Stimulated activated memory B cell treated with anti-CD40 and anti-IgM and Interleukin-4, amounts not matched to agents 10 μg/mL and 1 μg/mL and 100 μg/mL, for 72 hours (primary cell): ENCODE results near the gene INSIG1.

Experiments used
- ATAC-seq: fragments of 150-1000 bp; cut with Tn5 transposase; 2 replicates; pipeline ENCODE4 v1.10.0; 2021
- H3K27ac Mint-ChIP-seq: one replicate; pipeline ENCODE4 v1.8.0; 2022; ENCODE audit warnings: mild to moderate bottlenecking, mixed read lengths
- H3K27me3 Mint-ChIP-seq: one replicate; pipeline ENCODE4 v1.8.0; 2022; ENCODE audit warnings: mixed read lengths
- H3K36me3 Mint-ChIP-seq: one replicate; pipeline ENCODE4 v1.8.0; 2022; ENCODE audit warnings: mixed read lengths
- H3K4me1 Mint-ChIP-seq: one replicate; pipeline ENCODE4 v1.8.0; 2022; ENCODE audit warnings: mixed read lengths
- H3K4me3 Mint-ChIP-seq: one replicate; pipeline ENCODE4 v1.8.0; 2022; ENCODE audit warnings: mild to moderate bottlenecking, moderate library complexity, mixed read lengths
- H3K9me3 Mint-ChIP-seq: one replicate; pipeline ENCODE4 v1.8.0; 2022; ENCODE audit warnings: mixed read lengths

INSIG1 gene

DNA sequence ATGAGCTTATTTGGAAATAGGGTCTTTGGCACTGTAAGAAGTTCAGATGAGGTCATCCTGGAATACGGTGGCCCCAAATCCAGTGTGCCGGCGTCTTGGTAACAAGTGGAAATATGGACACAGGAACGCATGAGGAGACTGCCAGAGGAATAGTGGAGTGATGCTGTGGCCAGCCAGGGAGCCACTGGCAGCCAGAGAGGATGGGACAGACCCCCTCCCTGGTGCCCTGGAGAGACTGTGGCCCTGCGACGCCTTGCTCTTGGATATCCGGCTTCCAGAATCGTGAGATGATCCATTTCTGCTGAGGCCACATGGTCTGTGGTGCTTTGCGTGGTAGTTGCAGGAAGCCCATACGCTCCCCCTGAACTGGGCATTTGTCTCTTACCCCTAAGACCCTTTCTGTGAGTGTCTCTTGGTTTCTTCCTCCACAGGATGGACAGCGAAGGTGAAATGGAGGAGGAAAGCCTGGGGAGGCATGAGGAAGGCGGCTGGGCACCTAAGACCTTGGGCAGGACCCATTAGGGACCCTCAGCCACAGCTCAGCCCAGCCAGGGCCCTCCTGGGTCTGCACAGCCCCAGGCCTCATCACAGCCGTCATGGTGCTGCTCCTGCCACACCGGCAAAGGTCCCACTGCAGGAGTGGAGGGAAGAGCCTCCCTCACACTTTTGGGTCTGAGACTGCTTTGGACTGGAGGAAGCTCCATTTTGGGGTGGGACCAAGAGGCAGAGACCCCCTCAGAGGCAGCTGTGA, 53.6 kb downstream of the INSIG1 start:
- H3K36me3 Mint-ChIP-seq = no peaks in the 10 kb centered on the region
- H3K4me1 Mint-ChIP-seq = no peaks in the 10 kb centered on the region
- peaks cover 3% of the 10 kb centered on the region for H3K9me3 Mint-ChIP-seq
- H3K27me3 Mint-ChIP-seq = peaks cover 47% of the 10 kb centered on the region
- no peak for ATAC-seq
- H3K4me3 Mint-ChIP-seq = no peak overlapping the region
- no peak overlapping the region for H3K27ac Mint-ChIP-seq

DNA sequence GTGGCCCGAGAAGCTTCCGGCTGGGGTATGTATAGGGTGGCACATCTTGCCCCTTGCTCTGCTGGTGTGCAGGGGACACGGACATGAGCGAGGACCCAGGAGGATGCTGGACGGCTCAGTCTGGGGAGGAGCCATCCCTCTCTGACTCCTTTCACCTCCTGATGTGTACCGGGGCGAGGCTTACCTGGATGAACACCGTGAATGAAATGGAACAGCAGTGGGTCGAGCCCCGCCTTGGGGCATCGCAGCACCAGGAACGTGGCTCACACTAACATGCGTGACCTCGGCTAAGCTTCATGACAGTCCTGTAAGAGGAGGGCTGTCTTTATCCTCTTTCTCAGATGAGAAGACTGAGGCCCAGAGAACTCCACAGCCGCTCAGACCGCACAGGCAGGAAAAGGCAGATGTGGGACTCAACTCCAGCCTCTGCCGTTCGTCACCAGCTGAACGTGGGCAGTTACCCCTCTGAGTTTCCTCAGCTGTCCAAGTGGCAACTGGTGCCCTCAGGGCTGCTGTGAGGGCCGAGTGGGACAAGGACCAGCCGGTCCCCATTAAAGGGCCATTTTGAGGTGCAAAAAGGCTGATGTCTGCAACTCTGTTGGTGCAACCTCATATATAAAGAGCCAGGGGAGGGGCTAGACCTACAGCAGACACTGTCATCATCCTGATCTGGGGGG, 54.5 kb downstream of the INSIG1 start:
- peaks cover 53% of the 10 kb centered on the region for H3K27me3 Mint-ChIP-seq
- no peak overlapping the region for H3K4me3 Mint-ChIP-seq
- H3K4me1 Mint-ChIP-seq = peaks cover 6% of the 10 kb centered on the region
- no peaks in the 10 kb centered on the region for H3K36me3 Mint-ChIP-seq
- H3K9me3 Mint-ChIP-seq = peaks cover 3% of the 10 kb centered on the region
- ATAC-seq = no peak
- H3K27ac Mint-ChIP-seq = no peak overlapping the region

DNA sequence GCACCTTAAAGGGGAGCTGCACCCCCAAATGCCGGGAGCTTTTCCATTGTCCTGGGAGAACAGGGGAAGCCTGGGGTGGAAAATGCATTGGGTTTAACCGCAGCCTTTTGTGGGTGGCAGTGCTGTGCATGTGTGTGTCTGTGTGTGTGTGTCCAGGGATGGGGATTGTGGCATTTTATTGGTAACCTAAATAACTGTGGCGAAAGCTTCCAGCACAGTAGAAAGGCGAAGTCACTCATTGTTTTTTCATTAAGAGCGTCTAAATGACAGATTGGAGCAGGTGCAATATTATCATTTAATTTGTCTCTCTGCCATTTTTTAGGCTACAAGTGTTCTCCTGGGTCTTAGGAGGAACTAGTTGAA, 55.1 kb downstream of the INSIG1 start:
- no peak for ATAC-seq
- Mint-ChIP-seq H3K27me3 (peaks cover 58% of the 10 kb centered on the region), H3K9me3 (peaks cover 3% of the 10 kb centered on the region), H3K36me3 (no peaks in the 10 kb centered on the region), H3K4me3 (no peak overlapping the region), H3K4me1 (peaks cover 8% of the 10 kb centered on the region), H3K27ac (no peak overlapping the region)

DNA sequence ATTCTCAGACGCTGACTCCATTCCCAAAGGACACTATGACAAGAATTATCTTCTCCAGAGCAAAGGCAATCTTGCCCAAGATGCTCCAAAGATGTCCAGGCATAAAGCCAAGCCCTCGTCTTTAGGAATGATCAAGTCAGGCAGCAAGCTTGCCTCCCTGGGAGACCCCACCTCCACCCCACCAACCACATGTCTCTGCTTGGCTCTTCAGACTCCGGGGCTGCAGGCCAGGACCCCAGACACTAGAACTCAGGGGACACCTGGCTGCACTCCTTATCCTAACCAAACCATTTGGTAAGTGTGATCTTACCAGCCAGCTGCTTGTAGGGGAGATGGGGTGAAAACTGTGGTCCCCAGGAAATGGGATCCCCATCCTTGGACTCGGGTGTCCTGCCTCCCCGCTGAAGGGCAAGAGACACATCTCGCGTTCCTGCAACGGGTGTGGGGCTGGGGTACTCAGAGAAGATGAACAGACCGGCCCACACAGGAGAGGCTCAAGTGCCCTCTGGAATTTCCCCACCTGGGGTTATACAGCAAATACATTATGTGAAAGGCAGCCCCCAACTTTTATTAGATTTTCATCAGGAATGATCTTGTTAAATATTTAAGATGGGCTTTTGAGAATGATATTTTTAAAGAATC, 55.7 kb downstream of the INSIG1 start:
- no peak for ATAC-seq
- Mint-ChIP-seq H3K27me3 (peaks cover 65% of the 10 kb centered on the region), H3K4me3 (no peak overlapping the region), H3K4me1 (peaks cover 8% of the 10 kb centered on the region), H3K9me3 (peaks cover 3% of the 10 kb centered on the region), H3K27ac (no peak overlapping the region), H3K36me3 (no peaks in the 10 kb centered on the region)

DNA sequence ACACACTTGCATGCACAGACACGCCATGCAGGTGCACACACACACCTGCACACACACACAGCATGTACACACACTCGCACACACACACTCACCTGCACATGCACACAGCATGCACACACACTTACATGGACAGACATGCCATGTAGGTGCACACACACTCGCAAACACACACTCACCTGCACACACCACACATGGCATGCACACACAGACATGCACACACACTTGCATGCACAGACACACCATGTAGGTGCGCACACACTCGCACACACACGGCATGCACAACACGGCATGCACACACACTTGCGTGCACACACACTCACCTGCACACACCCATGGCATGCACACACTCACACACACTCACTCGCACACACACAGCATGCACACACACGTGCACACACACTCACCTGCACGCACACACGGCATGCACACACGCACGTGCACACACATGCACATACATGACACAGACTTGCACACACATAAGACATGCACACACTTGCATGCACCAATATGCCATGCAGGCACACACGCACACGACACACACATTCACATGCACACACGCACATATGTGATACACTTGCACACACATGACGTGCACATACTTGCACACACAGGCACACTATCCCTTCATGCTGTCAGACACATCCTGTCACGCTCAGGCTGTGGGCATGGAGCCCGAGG, 56.8 kb downstream of the INSIG1 start:
- peaks cover 14% of the 10 kb centered on the region for H3K4me1 Mint-ChIP-seq
- H3K36me3 Mint-ChIP-seq = no peaks in the 10 kb centered on the region
- H3K27ac Mint-ChIP-seq = no peak overlapping the region

DNA sequence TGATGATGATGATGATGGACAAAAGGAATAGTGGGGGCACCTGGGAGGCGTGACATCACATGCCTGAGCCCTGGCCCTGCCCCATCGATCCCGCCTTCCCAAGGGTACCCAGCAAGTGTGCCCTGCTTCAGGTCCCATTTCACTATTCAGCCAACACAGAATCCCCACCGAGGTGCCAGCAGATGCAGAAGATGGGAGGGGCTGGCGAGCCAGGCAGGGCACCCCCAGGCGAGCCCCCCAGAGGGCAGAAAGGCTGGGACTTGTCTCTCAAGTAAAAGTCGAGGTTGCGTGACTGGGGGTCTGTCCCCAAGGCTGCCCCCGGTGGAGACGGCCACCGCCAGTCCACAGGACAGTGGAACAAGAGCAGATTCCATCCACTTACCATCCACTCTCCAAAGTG, 57.5 kb downstream of the INSIG1 start:
- H3K27me3 Mint-ChIP-seq = peaks cover 83% of the 10 kb centered on the region

More for the DNA sequence above, 56.8 kb downstream of the INSIG1 start:
- ATAC-seq = no peak
- peaks cover 76% of the 10 kb centered on the region for H3K27me3 Mint-ChIP-seq
- H3K9me3 Mint-ChIP-seq = peaks cover 3% of the 10 kb centered on the region
- H3K4me3 Mint-ChIP-seq = no peak overlapping the region

DNA sequence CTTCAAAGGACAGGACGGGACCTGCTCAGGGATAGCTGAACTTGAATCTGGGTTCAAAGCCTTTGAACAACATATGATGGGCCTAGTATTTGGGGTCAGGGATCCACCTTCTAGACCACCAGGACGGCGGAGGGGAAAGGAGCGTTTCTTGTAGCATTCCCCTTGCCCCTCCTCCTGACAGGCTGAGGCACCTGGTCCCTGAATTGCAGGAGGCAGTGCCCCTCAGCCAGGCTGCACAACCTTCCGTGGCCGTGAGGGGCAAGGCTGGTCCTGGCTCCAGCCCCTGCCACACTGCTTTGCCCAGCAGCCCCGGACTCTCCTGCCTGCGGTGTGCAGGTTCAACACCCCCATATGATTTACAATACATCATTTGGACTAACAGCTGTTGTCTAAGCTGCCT, 58.1 kb downstream of the INSIG1 start:
- Mint-ChIP-seq H3K36me3 (no peaks in the 10 kb centered on the region), H3K9me3 (peaks cover 3% of the 10 kb centered on the region), H3K4me3 (no peak overlapping the region), H3K4me1 (peaks cover 26% of the 10 kb centered on the region), H3K27me3 (peaks cover 83% of the 10 kb centered on the region), H3K27ac (no peak overlapping the region)
- no peak for ATAC-seq

More for the DNA sequence above, 57.5 kb downstream of the INSIG1 start:
- H3K36me3 Mint-ChIP-seq = no peaks in the 10 kb centered on the region
- H3K9me3 Mint-ChIP-seq = peaks cover 3% of the 10 kb centered on the region
- peaks cover 20% of the 10 kb centered on the region for H3K4me1 Mint-ChIP-seq
- no peak overlapping the region for H3K27ac Mint-ChIP-seq
- H3K4me3 Mint-ChIP-seq = no peak overlapping the region
- ATAC-seq = no peak

DNA sequence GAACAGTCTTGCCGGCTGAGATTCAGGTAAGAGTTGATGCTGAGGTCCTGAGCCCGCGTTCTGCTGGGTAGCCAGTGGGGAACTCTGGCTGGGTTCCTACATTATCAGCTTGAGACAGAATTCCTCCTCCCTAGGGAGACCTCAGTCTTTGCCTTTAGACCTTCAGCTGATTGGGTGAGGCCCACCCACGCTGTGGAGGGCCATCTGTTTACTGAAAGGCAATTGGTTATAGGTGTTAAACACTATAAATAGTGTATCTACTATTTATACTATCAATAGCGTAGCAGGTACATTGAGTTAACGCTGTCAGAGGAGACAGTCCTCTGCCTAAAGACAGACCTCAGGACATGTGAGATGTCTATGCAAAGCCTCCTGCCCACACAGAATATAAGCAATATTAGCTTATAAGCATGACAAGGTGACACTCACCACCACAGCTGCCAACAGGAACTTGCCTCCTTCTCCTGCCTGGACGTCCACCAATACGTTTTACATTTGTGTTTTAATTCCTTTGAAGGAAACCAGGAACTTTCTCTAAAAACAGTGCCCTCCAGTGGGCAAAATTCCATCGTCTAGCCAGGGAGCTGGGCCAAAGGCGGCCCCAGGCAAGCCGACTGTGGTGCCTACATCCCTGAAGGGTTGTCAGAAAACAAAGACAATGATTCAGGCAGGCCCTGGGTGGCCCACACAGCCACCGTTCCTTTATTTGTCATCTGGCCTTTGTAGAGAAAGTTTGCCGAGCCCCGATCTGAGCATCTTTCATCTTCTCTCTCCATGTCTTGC, 58.8 kb downstream of the INSIG1 start:
- ATAC-seq = no peak
- H3K36me3 Mint-ChIP-seq = no peaks in the 10 kb centered on the region
- H3K27ac Mint-ChIP-seq = no peak overlapping the region
- peaks cover 78% of the 10 kb centered on the region for H3K27me3 Mint-ChIP-seq
- peaks cover 3% of the 10 kb centered on the region for H3K9me3 Mint-ChIP-seq
- H3K4me3 Mint-ChIP-seq = no peak overlapping the region
- H3K4me1 Mint-ChIP-seq = peaks cover 34% of the 10 kb centered on the region

DNA sequence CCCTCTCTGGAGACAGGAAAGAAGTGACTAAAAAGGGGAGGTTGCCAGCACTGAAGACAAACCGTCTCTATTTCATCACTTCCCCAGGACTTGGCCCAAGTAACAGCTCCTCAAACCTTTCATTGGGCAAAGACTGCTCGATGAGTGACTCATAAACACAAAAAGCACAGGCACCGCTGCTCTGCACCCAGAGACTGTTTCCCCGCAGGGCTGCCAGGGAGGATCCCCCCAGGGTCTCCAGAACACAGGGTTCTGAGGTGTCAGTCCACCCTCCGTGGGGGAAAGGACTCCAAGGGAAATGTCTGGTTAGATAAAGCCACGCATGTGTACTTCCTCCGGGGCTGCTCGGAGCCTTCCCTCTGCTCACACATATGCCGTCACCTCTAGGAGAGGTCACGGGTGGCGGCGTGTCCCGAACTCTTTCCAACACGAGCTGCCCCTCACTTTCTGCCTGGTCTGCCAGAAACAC, 59.9 kb downstream of the INSIG1 start:
- Mint-ChIP-seq H3K9me3 (peaks cover 3% of the 10 kb centered on the region), H3K4me3 (no peak overlapping the region), H3K27me3 (peaks cover 67% of the 10 kb centered on the region), H3K27ac (no peak overlapping the region), H3K36me3 (no peaks in the 10 kb centered on the region), H3K4me1 (peaks cover 45% of the 10 kb centered on the region)
- ATAC-seq = no peak

DNA sequence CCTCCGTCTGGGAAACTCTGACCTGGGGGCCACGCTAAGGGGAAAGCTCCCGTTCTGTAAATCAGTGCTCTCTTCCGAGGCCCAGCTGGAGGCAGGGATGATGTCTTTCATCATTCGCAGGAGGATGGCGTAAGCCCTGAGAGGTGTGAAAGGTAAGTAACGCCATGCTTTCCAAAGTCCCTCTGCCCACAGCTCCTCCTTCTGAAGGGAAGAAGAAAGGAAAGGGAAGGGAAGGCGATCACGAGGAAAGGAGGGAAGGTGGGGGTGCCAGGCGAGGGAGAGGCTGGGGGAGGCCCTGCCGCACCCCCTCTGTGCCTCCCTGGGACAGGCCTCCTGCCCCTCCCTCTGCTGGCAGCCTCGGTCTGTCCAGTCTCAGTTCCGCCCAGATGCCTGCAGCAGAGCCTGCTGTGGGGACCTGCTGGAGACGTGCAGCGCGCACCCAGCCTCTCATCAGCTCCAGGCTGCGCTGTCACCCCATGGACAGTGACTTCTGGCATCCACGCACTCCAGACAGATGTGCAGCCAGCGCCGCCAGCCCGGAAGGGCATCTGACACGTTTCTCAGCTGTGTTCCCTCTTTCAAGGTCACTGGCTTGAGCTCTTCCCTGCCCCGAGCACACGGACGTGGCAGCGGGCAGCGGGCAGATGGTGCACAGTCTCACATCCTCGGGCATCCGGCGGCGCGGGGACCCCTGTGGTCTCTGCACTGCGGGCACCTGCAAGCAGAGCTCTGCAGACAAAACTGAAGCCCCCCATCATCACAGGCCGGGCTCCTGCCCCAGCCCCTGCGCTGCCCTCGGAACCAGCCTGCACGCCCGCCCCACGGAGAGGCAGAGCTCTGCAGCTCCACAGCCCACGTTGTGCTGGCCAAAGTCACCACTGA, 60.6 kb downstream of the INSIG1 start:
- Mint-ChIP-seq H3K27me3 (peaks cover 65% of the 10 kb centered on the region), H3K27ac (no peak overlapping the region), H3K4me3 (no peak overlapping the region), H3K4me1 (peaks cover 52% of the 10 kb centered on the region), H3K9me3 (peaks cover 3% of the 10 kb centered on the region), H3K36me3 (no peaks in the 10 kb centered on the region)
- ATAC-seq = no peak

DNA sequence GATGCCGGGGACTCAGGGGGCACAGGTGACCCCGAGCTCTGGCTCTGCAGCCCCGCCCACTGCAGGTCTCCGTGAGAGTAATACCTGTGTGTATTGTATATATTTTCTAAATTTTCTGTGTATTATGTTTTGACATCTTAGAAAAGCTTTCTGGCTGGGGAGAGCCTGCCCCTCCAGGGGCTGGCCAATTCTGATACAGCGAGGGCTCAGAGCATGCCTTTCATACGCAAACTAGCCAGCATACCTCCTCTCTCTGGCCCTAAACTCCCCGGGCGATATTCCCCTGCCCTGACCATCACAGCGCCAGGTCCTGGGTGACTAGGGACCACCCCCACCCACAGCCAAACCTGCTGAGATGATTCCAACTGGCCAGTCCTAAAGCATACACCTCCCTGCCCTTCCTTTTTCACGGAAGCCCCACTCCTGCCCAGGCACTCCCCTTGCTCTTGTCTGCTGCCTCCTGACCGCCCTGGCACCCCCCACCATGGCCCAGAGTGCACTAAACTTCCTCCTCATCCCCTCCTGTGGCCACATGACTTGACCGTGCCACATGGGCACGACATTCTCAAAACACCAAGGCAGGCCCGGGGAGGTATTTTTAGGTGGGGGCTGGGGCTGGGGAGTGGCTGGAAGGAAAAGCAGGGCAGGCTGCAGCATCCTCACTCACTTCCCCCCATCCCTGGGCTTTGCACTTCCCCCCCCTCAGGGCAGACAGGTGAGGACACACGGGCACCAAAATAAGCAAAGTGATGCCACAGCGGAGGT, 61.5 kb downstream of the INSIG1 start:
- Mint-ChIP-seq H3K4me1 (peaks cover 60% of the 10 kb centered on the region), H3K27me3 (peaks cover 73% of the 10 kb centered on the region), H3K9me3 (peaks cover 3% of the 10 kb centered on the region), H3K27ac (no peak overlapping the region), H3K4me3 (no peak overlapping the region), H3K36me3 (no peaks in the 10 kb centered on the region)
- ATAC-seq = no peak
